Spinal cord (tissue), 10 donors: Measurements from ENCODE around the gene CMYA5. TPM values are rescaled to one million over a fixed set of nuclear protein-coding genes. Genes with fewer than 3 reads are reported as not detected.
A peak's percentile ranks its signal among the peaks of the same experiment; 100 is the strongest.

Experiments used
- DNase-seq, 6 donors: peaks; one replicate each; pipeline versions ENCODE4 v3.0.0 to v3.0.0-alpha.2; 2013 to 2015; ENCODE audit warnings: low spot score in 6 of 6, low read depth in 4 of 6
- H3K27ac ChIP-seq: one replicate; pipeline ENCODE4 v1.5.1; 2013; ENCODE audit warnings: low read depth, low read length, control low read depth
- H3K27me3 ChIP-seq: one replicate; pipeline ENCODE4 v1.6.1; 2013; ENCODE audit warnings: low read length; ENCODE audit not compliant: control insufficient read depth, insufficient read depth
- H3K36me3 ChIP-seq: one replicate; pipeline ENCODE4 v1.6.1; 2013; ENCODE audit warnings: low read length; ENCODE audit not compliant: control insufficient read depth, insufficient read depth
- H3K4me1 ChIP-seq: one replicate; pipeline ENCODE4 v1.6.1; 2013; ENCODE audit warnings: low read length; ENCODE audit not compliant: control insufficient read depth, insufficient read depth
- H3K4me3 ChIP-seq: one replicate; pipeline ENCODE4 v1.5.1; 2013; ENCODE audit warnings: low read depth, low read length, control low read depth
- H3K9me3 ChIP-seq: one replicate; pipeline ENCODE4 v1.6.1; 2013; ENCODE audit warnings: low read length; ENCODE audit not compliant: control insufficient read depth, insufficient read depth
- WGBS: methylation state at CpG from one replicate; pipeline ENCODE4 v1.1.5; 2013; ENCODE audit warnings: missing lambda C conversion rate; ENCODE audit not compliant: insufficient coverage; 5-methylcytosine and 5-hydroxymethylcytosine counted together
- polyA plus RNA-seq, 2 donors: library from polyadenylated mRNA; unstranded; fragments of 120-200 nt; gene quantifications; one replicate each; pipeline ENCODE4 v1.2.1, GENCODE V29; 2013; ENCODE audit not compliant: insufficient read length in 2 of 2
- total RNA-seq, 2 donors: library from RNA; depleted of rRNA in 1 of 2; stranded (reverse); fragments of 120-200 nt in 1 of 2; fragments of >200 nt in 1 of 2; gene quantifications; one replicate each; pipeline versions ENCODE4 v1.2.3 to v1.2.4, GENCODE V29; 2013 to 2014
- donor health status: healthy.

The CMYA5 gene
- total and polyA plus RNA-seq, 4 donors: 4.0 to 9.2 (median 4.6) TPM

DNA sequence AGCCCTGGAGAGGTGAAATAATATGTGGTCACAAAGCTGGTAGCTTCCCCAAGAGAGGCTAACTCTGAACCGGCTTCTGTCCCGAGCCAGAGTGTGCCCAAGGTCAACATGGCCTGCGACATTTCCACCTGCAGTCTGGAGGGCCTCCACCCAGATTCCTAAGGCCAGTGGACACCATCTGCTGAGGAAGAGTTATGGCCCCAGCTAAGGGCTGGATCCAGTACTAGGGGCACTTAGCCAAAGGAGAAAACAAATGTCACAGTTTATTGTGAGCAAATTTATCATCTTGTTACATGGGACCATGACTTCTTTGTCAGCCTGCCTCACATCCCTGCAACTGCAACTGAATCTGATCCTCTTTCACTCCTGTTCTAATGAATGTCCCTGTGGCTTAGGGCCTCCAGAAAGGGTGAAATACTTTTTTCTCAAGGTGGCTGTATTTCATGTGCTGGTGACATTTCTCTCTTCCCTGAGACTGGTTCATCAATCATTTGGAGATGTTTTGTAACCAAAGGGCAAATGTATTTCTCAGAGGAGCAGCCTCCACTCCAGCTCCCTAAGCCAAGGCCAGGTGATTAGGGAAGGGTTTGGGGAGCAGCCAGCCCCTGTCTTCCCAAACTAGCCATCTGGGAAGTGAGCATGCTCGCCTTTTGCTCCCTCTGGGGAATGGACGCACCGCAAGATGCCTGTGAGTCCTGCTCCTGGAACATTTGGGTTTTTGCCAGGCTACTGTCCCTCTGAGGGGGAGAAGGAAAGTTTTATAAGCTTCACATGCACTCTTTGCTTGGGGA is 148.3 kb downstream of the CMYA5 start:
- Histone ChIP-seq H3K27me3 (no peaks in the 10 kb centered on the region), H3K36me3 (no peaks in the 10 kb centered on the region), H3K9me3 (no peaks in the 10 kb centered on the region), H3K4me3 (no peak overlapping the region), H3K27ac (peak overlapping the region; percentile 3), H3K4me1 (peaks cover 42% of the 10 kb centered on the region)
- peak in 2 of 6 donors; percentile 48 to 62 for DNase-seq
- 42% methylated on average over 6 of the region's 6 CpGs for WGBS

- DNase-seq: peak in 1 of 6 donors; percentile 32
- Histone ChIP-seq H3K36me3 (no peaks in the 10 kb centered on the region), H3K9me3 (no peaks in the 10 kb centered on the region), H3K27me3 (no peaks in the 10 kb centered on the region), H3K4me1 (peaks cover 29% of the 10 kb centered on the region), H3K4me3 (no peak overlapping the region), H3K27ac (no peak overlapping the region)
- 42% methylated on average over 4 of the region's 7 CpGs for WGBS
Observed at GRCh38 chr5:79840084-79840990, 150.7 kb downstream of the CMYA5 start.

GRCh38 chr5:79841172-79841571 is 151.5 kb downstream of the CMYA5 start:
- Histone ChIP-seq H3K4me3 (no peak overlapping the region), H3K4me1 (peaks cover 29% of the 10 kb centered on the region), H3K36me3 (no peaks in the 10 kb centered on the region), H3K27me3 (no peaks in the 10 kb centered on the region), H3K27ac (no peak overlapping the region), H3K9me3 (no peaks in the 10 kb centered on the region)
- no peak for DNase-seq

- H3K4me3 ChIP-seq: no peak overlapping the region
- 94% methylated on average over 10 of the region's 12 CpGs for WGBS
- H3K4me1 ChIP-seq: peaks cover 29% of the 10 kb centered on the region
- H3K27me3 ChIP-seq: no peaks in the 10 kb centered on the region
- no peaks in the 10 kb centered on the region for H3K36me3 ChIP-seq
- no peaks in the 10 kb centered on the region for H3K9me3 ChIP-seq
- no peak for DNase-seq
- no peak overlapping the region for H3K27ac ChIP-seq
Observed at GRCh38 chr5:79842006-79842881, 152.6 kb downstream of the CMYA5 start.

DNA sequence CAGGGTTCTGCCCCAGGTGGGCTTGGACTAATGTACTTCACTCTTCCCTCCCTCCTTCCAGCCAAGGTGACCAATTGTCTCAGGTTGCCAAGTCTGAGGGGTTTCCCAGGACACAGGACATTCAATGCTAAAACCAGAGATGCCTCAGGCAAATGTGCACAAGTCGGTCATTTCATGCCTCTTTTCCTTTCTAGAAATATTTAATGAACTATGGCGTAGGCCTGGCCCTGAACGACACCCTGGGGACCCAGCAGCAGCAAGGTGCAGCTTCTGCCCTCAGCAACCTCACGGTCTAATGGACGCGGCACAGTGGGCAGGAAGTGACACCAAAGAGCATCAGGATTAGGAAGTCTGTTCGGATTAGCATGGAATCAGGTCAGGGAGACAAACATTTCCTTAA is 153.4 kb downstream of the CMYA5 start:
- Histone ChIP-seq H3K4me3 (no peak overlapping the region), H3K27me3 (no peaks in the 10 kb centered on the region), H3K4me1 (peaks cover 26% of the 10 kb centered on the region), H3K36me3 (no peaks in the 10 kb centered on the region), H3K27ac (no peak overlapping the region), H3K9me3 (no peaks in the 10 kb centered on the region)
- DNase-seq: no peak
- 60% methylated on average over 2 of the region's 7 CpGs for whole genome bisulfite sequencing

- no peak overlapping the region for H3K4me3 ChIP-seq
- no peaks in the 10 kb centered on the region for H3K9me3 ChIP-seq
- H3K27ac ChIP-seq: no peak overlapping the region
- WGBS: 95% methylated on average over 10 of the region's 15 CpGs
- peaks cover 18% of the 10 kb centered on the region for H3K4me1 ChIP-seq
- DNase-seq: no peak
- H3K27me3 ChIP-seq: no peaks in the 10 kb centered on the region
- no peaks in the 10 kb centered on the region for H3K36me3 ChIP-seq
Observed at GRCh38 chr5:79843450-79844388, 154.1 kb downstream of the CMYA5 start.

- peaks cover 15% of the 10 kb centered on the region for H3K4me1 ChIP-seq
- H3K9me3 ChIP-seq: no peaks in the 10 kb centered on the region
- no peak for DNase-seq
- H3K27me3 ChIP-seq: no peaks in the 10 kb centered on the region
- H3K36me3 ChIP-seq: no peaks in the 10 kb centered on the region
- 78% methylated on average over 1 of the region's 1 CpG for WGBS
- no peak overlapping the region for H3K27ac ChIP-seq
- no peak overlapping the region for H3K4me3 ChIP-seq
Observed at GRCh38 chr5:79844571-79844970, 154.9 kb downstream of the CMYA5 start.

DNA sequence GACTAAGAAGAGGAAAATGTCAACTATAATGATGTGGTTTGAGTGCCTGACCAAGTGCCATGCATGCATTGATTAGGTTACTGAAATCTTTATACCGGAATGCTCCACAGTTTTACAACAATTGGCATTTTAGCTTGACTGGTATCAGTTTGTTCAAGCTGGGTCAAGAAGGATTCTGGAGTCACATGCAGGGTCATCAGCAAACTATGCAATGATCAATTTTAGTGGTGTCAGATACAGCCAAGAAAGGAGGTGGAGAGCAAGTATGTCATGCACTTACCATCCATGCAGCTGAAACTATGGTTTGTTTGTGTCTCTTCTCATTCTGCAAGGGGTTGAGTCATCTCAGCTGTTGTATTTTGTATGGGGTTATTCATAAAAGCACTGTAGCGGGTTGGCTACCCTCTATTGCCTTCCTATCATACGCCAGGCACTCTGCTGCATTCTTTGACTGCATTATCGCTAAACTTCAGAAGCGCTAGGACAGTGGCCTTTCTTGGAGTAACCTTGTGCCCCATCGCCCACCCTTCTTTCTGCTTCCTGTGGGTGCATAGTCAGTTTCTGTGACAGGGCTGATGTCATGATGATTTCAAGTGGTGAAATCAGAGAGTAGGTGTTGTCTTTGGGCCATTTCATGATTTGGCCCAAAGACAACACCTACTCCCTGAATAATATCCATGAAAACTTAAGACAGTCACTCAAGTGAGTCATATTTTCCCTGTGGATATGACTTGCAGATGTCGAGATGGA is 156.0 kb downstream of the CMYA5 start:
- Histone ChIP-seq H3K27me3 (no peaks in the 10 kb centered on the region), H3K4me1 (peaks cover 6% of the 10 kb centered on the region), H3K27ac (no peak overlapping the region), H3K9me3 (no peaks in the 10 kb centered on the region), H3K4me3 (no peak overlapping the region), H3K36me3 (no peaks in the 10 kb centered on the region)
- WGBS: 92% methylated on average over 5 of the region's 7 CpGs
- DNase-seq: no peak
